Choroid plexus epithelial cell (primary cell): ENCODE data around the gene TRPM8.

Experiments used
- DNase-seq: peaks from one replicate; pipeline ENCODE4 v3.0.0-alpha.2; 2010; ENCODE audit warnings: low read depth
- H3K4me3 ChIP-seq: 2 replicates; pipeline ENCODE4 v1.5.1; 2011; ENCODE audit warnings: low read depth, mild to moderate bottlenecking, control low read depth, low read length, moderate library complexity
- CTCF ChIP-seq: conservative IDR thresholded peaks from 2 replicates; pipeline ENCODE4 v1.5.1; 2011; ENCODE audit warnings: low read depth, mild to moderate bottlenecking, control low read depth, inconsistent platforms, low read length, moderate library complexity

The TRPM8 gene

GRCh38 chr2:233945146-233945545 is 28.0 kb downstream of the TRPM8 start:
- no peak overlapping the region for H3K4me3 ChIP-seq
- TF ChIP-seq CTCF, result no peak
- no peak for DNase-seq

GRCh38 chr2:233950078-233950825 is 33.1 kb downstream of the TRPM8 start:
- no peak for TF ChIP-seq CTCF
- no peak for DNase-seq
- no peak overlapping the region for H3K4me3 ChIP-seq

- no peak for DNase-seq
- TF ChIP-seq CTCF, result no peak
- H3K4me3 ChIP-seq, result no peak overlapping the region
These were observed 35.2 kb downstream of the TRPM8 start for GRCh38 chr2:233952335-233952734.

GRCh38 chr2:233953087-233953801 is 36.1 kb downstream of the TRPM8 start:
- H3K4me3 ChIP-seq, result no peak overlapping the region
- no peak for TF ChIP-seq CTCF
- no peak for DNase-seq

GRCh38 chr2:233960203-233960602 is 43.0 kb downstream of the TRPM8 start:
- DNase-seq, result no peak
- no peak for TF ChIP-seq CTCF
- no peak overlapping the region for H3K4me3 ChIP-seq

- no peak overlapping the region for H3K4me3 ChIP-seq
- TF ChIP-seq CTCF, result no peak
- no peak for DNase-seq
These were observed 44.7 kb downstream of the TRPM8 start for GRCh38 chr2:233961905-233962304.

- no peak for TF ChIP-seq CTCF
These were observed 47.4 kb downstream of the TRPM8 start for GRCh38 chr2:233964581-233964980.

More at GRCh38 chr2:233964581-233964980, 47.4 kb downstream of the TRPM8 start:
- no peak overlapping the region for H3K4me3 ChIP-seq
- no peak for DNase-seq
